Uterus (tissue), 4 donors: ENCODE measurements around the gene ORAI3. TPM values are rescaled to one million over a fixed set of nuclear protein-coding genes. Genes with fewer than 3 reads are reported as not detected.
A peak's percentile ranks its signal among the peaks of the same experiment; 100 is the strongest.

ENCODE experiments used
- DNase-seq, 2 donors: peaks; one replicate each; pipeline ENCODE4 v3.0.0-alpha.2; 2019 to 2020
- H3K27ac ChIP-seq, 2 donors: fragments of 200-600 bp; sonication (generic); 1 replicate in 1 of 2; 2 replicates in 1 of 2; pipeline ENCODE4 v1.5.1; 2016 to 2018
- H3K27me3 ChIP-seq, 2 donors: fragments of 200-600 bp; sonication (generic); one replicate each; pipeline ENCODE4 v1.5.1; 2018 to 2019; ENCODE audit warnings: control low read depth in 1 of 2
- H3K36me3 ChIP-seq, 2 donors: fragments of 200-600 bp; sonication (generic); one replicate each; pipeline ENCODE4 v1.5.1; 2019; ENCODE audit warnings: control low read depth in 1 of 2
- H3K4me1 ChIP-seq, 2 donors: fragments of 200-600 bp; sonication (generic); one replicate each; pipeline ENCODE4 v1.5.1; 2018 to 2019; ENCODE audit warnings: control low read depth in 1 of 2
- H3K4me3 ChIP-seq, 2 donors: fragments of 200-600 bp; sonication (generic); 1 replicate in 1 of 2; 2 replicates in 1 of 2; pipeline ENCODE4 v1.5.1; 2018 to 2019; ENCODE audit warnings: mild to moderate bottlenecking in 1 of 2
- H3K9me3 ChIP-seq, 2 donors: fragments of 200-600 bp; sonication (generic); one replicate each; pipeline ENCODE4 v1.5.1; 2019; ENCODE audit warnings: control low read depth in 1 of 2
- CTCF ChIP-seq, 4 experiments: fragments of 200-600 bp in 2 of 4; fragments of 450-650 bp in 2 of 4; sonication (generic) in 2 of 4; IDR thresholded peaks; one replicate each; pipeline ENCODE4 v1.5.1; 2016 to 2019; ENCODE audit warnings: antibody characterized with exemption in 4 of 4, mild to moderate bottlenecking in 2 of 4, moderate library complexity in 1 of 4
- POLR2A ChIP-seq, 2 donors: fragments of 450-650 bp; IDR thresholded peaks; one replicate each; pipeline ENCODE4 v1.6.1; 2016; ENCODE audit warnings: antibody characterized with exemption in 2 of 2, mild to moderate bottlenecking in 1 of 2, moderate library complexity in 1 of 2
- intact Hi-C: fragments of 100-400 bp; cut with DNase I; formaldehyde crosslinking; loops from one replicate; pipeline ENCODE4 v1.15.1; 2023; ENCODE audit warnings: low total_unique reads
- total RNA-seq, 4 donors: library from RNA; depleted of rRNA in 3 of 4; stranded (reverse); fragments of >200 nt in 3 of 4; gene quantifications; one replicate each; pipeline versions ENCODE4 v1.1.0 to v1.2.4, GENCODE V29; 2014 to 2023
- donor health status: DM: yes; HTN: yes; CAD: no.

The ORAI3 gene
- total RNA-seq, 4 donors from 2014 or later, result 21.7 to 65.0 (median 27.9) TPM

GRCh38 chr16:30953511-30954124, 4.8 kb downstream of the ORAI3 start:
- no peaks in the 10 kb centered on the region for H3K9me3 ChIP-seq
- DNase-seq, result peak; percentile 52 to 54
- no peak overlapping the region for H3K4me3 ChIP-seq
- no peaks in the 10 kb centered on the region for H3K36me3 ChIP-seq
- peak; percentile 37 to 55 (median 44) for TF ChIP-seq CTCF (IDR thresholded peaks at IDR 0.05)
- no peak for TF ChIP-seq POLR2A (IDR thresholded peaks at IDR 0.05)
- intact Hi-C loops, result no loop called here
- peak overlapping the region in 1 of 2 donors; percentile 15 for H3K27ac ChIP-seq
- no peaks in the 10 kb centered on the region for H3K27me3 ChIP-seq
- H3K4me1 ChIP-seq, result peaks cover 0 to 17% of the 10 kb centered on the region in 2 donors

- Histone ChIP-seq H3K4me1 (peaks cover 5 to 26% of the 10 kb centered on the region in 2 donors), H3K9me3 (no peaks in the 10 kb centered on the region), H3K4me3 (no peak overlapping the region), H3K27me3 (no peaks in the 10 kb centered on the region), H3K36me3 (no peaks in the 10 kb centered on the region), H3K27ac (no peak overlapping the region)
- TF ChIP-seq CTCF (IDR thresholded peaks at IDR 0.05), result no peak
- TF ChIP-seq POLR2A (IDR thresholded peaks at IDR 0.05), result no peak
- no peak for DNase-seq
- intact Hi-C loops, result no loop called here
Measured at GRCh38 chr16:30954993-30955392, 6.1 kb downstream of the ORAI3 start.

- Histone ChIP-seq H3K27ac (peak overlapping the region; percentile 94 to 98), H3K4me3 (peak overlapping the region; percentile 57 to 96), H3K36me3 (no peaks in the 10 kb centered on the region), H3K4me1 (peaks cover 5 to 21% of the 10 kb centered on the region in 2 donors), H3K27me3 (no peaks in the 10 kb centered on the region), H3K9me3 (no peaks in the 10 kb centered on the region)
- peak; percentile 87 to 88 for DNase-seq
- intact Hi-C loops, result no loop called here
- TF ChIP-seq POLR2A (IDR thresholded peaks at IDR 0.05), result no peak
- TF ChIP-seq CTCF (IDR thresholded peaks at IDR 0.05), result peak in 2 of 4 experiments; percentile 17 to 24
Measured at GRCh38 chr16:30956601-30957455, 8.0 kb downstream of the ORAI3 start.

- Histone ChIP-seq H3K36me3 (no peaks in the 10 kb centered on the region), H3K4me3 (peak within 1 kb of the TSS; percentile 57 to 96), H3K27ac (peak within 1 kb of the TSS; percentile 94 to 98), H3K4me1 (peaks cover 5 to 21% of the 10 kb centered on the region in 2 donors), H3K27me3 (no peaks in the 10 kb centered on the region), H3K9me3 (no peaks in the 10 kb centered on the region)
- intact Hi-C loops, result no loop called here
- TF ChIP-seq POLR2A (IDR thresholded peaks at IDR 0.05), result peak; percentile 38 to 71
- peak in 1 of 4 experiments; percentile 36 for TF ChIP-seq CTCF (IDR thresholded peaks at IDR 0.05)
- peak; percentile 94 to 97 for DNase-seq
Measured at GRCh38 chr16:30957456-30958174, 8.7 kb downstream of the ORAI3 start, which contains the start of gene SETD1A. SETD1A (plus strand) TSS chr16:30957754; CDS start chr16:30958732, 978 bp downstream.
